HG03571 (cell line): ENCODE results near the gene AS3MT.
"Not testable (repeated sequence)": the region's sequence is repeated elsewhere in the genome, so short reads cannot be mapped to it uniquely, and the experiment has no call there.

Experiments
- ATAC-seq: cut with Tn5 transposase; IDR thresholded peaks from one replicate; pipeline ENCODE4 v1.9.1; 2021; ENCODE audit not compliant: unreplicated experiment

The AS3MT gene

GRCh38 chr10:102919246-102919959, 50.1 kb downstream of the AS3MT start:
- ATAC-seq, result no peak

- no peak for ATAC-seq
Observed at GRCh38 chr10:102919992-102920739, 50.9 kb downstream of the AS3MT start.

- no peak for ATAC-seq
Observed at GRCh38 chr10:102923601-102924000, 54.3 kb downstream of the AS3MT start.

- no peak for ATAC-seq
Observed at GRCh38 chr10:102926842-102927241, 57.6 kb downstream of the AS3MT start.

- no peak for ATAC-seq
Observed at GRCh38 chr10:102927311-102928010, 58.2 kb downstream of the AS3MT start.

- ATAC-seq, result not testable (repeated sequence)
Observed at GRCh38 chr10:102928442-102928841, 59.2 kb downstream of the AS3MT start.

- ATAC-seq, result no peak
Observed at GRCh38 chr10:102930720-102931119, 61.5 kb downstream of the AS3MT start.

- no peak for ATAC-seq
Observed at GRCh38 chr10:102931643-102932042, 62.4 kb downstream of the AS3MT start.

- ATAC-seq, result no peak
Observed at GRCh38 chr10:102935505-102935904, 66.2 kb downstream of the AS3MT start.

- ATAC-seq, result no peak
Observed at GRCh38 chr10:102935939-102936605, 66.8 kb downstream of the AS3MT start.

GRCh38 chr10:102941401-102941800, 72.1 kb downstream of the AS3MT start:
- no peak for ATAC-seq

GRCh38 chr10:102945449-102945848, 76.2 kb downstream of the AS3MT start:
- ATAC-seq, result no peak

GRCh38 chr10:102945962-102946361, 76.7 kb downstream of the AS3MT start:
- ATAC-seq, result no peak

- no peak for ATAC-seq
Observed at GRCh38 chr10:102946992-102947391, 77.7 kb downstream of the AS3MT start.

GRCh38 chr10:102948176-102948575, 78.9 kb downstream of the AS3MT start:
- no peak for ATAC-seq

- no peak for ATAC-seq
Observed at GRCh38 chr10:102948786-102949185, 79.5 kb downstream of the AS3MT start.

GRCh38 chr10:102949916-102950315, 80.6 kb downstream of the AS3MT start:
- ATAC-seq, result no peak

- no peak for ATAC-seq
Observed at GRCh38 chr10:102951316-102951715, 82.0 kb downstream of the AS3MT start.
